ENCODE results near the gene HRC.

Gene HRC

GRCh38 chr19:49155005-49155819 lies at the start of gene HRC:
HRC (minus strand) TSS chr19:49155396; CDS start chr19:49155237, 159 bp downstream.
- no peak for TF ChIP-seq CTCF (conservative IDR thresholded peaks at IDR 0.05; ENCODE audit: low read length)
- no peak for DNase-seq (ENCODE audit: low read depth)
- H3K4me3 ChIP-seq (ENCODE audit: low read length), result no peak within 1 kb of the TSS

GRCh38 chr19:49201042-49201441 lies 45.8 kb upstream of the HRC start:
- TF ChIP-seq CTCF (conservative IDR thresholded peaks at IDR 0.05; ENCODE audit: low read length), result no peak
- DNase-seq (ENCODE audit: low read depth), result no peak

GRCh38 chr19:49200238-49200862 lies 45.2 kb upstream of the HRC start:
- no peak for DNase-seq (ENCODE audit: low read depth)
- no peak for TF ChIP-seq CTCF (conservative IDR thresholded peaks at IDR 0.05; ENCODE audit: low read length)
- H3K4me3 ChIP-seq (ENCODE audit: low read length), result no peak overlapping the region

More at GRCh38 chr19:49201042-49201441, 45.8 kb upstream of the HRC start:
- H3K4me3 ChIP-seq (ENCODE audit: low read length), result no peak overlapping the region

GRCh38 chr19:49196527-49197240 lies 41.5 kb upstream of the HRC start:
- no peak for TF ChIP-seq CTCF (conservative IDR thresholded peaks at IDR 0.05; ENCODE audit: low read length)
- H3K4me3 ChIP-seq (ENCODE audit: low read length), result no peak overlapping the region
- DNase-seq (ENCODE audit: low read depth), result no peak

- DNase-seq (ENCODE audit: low read depth), result no peak
- no peak for TF ChIP-seq CTCF (conservative IDR thresholded peaks at IDR 0.05; ENCODE audit: low read length)
- H3K4me3 ChIP-seq (ENCODE audit: low read length), result no peak overlapping the region
These were observed 39.2 kb upstream of the HRC start for GRCh38 chr19:49194408-49194807.

- no peak overlapping the region for H3K4me3 ChIP-seq (ENCODE audit: low read length)
- DNase-seq (ENCODE audit: low read depth), result no peak
- TF ChIP-seq CTCF (conservative IDR thresholded peaks at IDR 0.05; ENCODE audit: low read length), result no peak
These were observed 38.7 kb upstream of the HRC start for GRCh38 chr19:49193822-49194394.
